ENCODE results near the gene PRPF6.
A peak's percentile ranks its signal among the peaks of the same experiment; 100 is the strongest.

PRPF6 gene

GRCh38 chr20:63980806-63981728 lies at the start of gene PRPF6:
Gene PRPF6, plus strand, starts transcription at chr20:63981132. Its CDS starts 114 bp downstream, at chr20:63981246.
- peak; percentile 90 for DNase-seq

GRCh38 chr20:63931735-63932134 lies 49.2 kb upstream of the PRPF6 start:
- DNase-seq = no peak

- no peak for DNase-seq
Measured at GRCh38 chr20:63932606-63933160, 48.2 kb upstream of the PRPF6 start.

GRCh38 chr20:63933646-63934045 lies 47.3 kb upstream of the PRPF6 start:
- DNase-seq = no peak

- no peak for DNase-seq
Measured at GRCh38 chr20:63934271-63935068, 46.5 kb upstream of the PRPF6 start.

- DNase-seq = no peak
Measured at GRCh38 chr20:63935447-63935846, 45.5 kb upstream of the PRPF6 start.

- no peak for DNase-seq
Measured at GRCh38 chr20:63937596-63937995, 43.3 kb upstream of the PRPF6 start.

- DNase-seq = no peak
Measured at GRCh38 chr20:63939061-63939935, 41.6 kb upstream of the PRPF6 start.

- DNase-seq = no peak
Measured at GRCh38 chr20:63940071-63940471, 40.9 kb upstream of the PRPF6 start.

- no peak for DNase-seq
Measured at GRCh38 chr20:63940472-63941266, 40.3 kb upstream of the PRPF6 start.

- peak; percentile 38 for DNase-seq
Measured at GRCh38 chr20:63941282-63942081, 39.5 kb upstream of the PRPF6 start.

GRCh38 chr20:63942250-63942951 lies 38.5 kb upstream of the PRPF6 start:
- DNase-seq = no peak

GRCh38 chr20:63942969-63943807 lies 37.7 kb upstream of the PRPF6 start:
- no peak for DNase-seq

- DNase-seq = no peak
Measured at GRCh38 chr20:63943808-63944077, 37.2 kb upstream of the PRPF6 start.

GRCh38 chr20:63944078-63944941 lies 36.6 kb upstream of the PRPF6 start:
- no peak for DNase-seq

- DNase-seq = no peak
Measured at GRCh38 chr20:63945031-63945658, 35.8 kb upstream of the PRPF6 start.

All from activated CD4-positive, alpha-beta T cell treated with anti-CD3 and anti-CD28 coated beads for 1 hour (primary cell).